DND-41 (cell line): ENCODE data around the gene POGLUT2.

ENCODE experiments used
- CTCF ChIP-seq: IDR thresholded peaks from 2 replicates; pipeline ENCODE4 v1.5.1; 2012; ENCODE audit warnings: borderline replicate concordance, low read length, moderate library complexity, mild to moderate bottlenecking; ENCODE audit not compliant: poor library complexity, severe bottlenecking; ENCODE audit errors: extremely low read depth
- EZH2 ChIP-seq: IDR thresholded peaks from 3 replicates; pipeline ENCODE4 v1.6.1; 2012; ENCODE audit warnings: borderline replicate concordance, low read depth, mild to moderate bottlenecking, moderate library complexity, low read length, inconsistent platforms; ENCODE audit not compliant: severe bottlenecking

GRCh38 chr13:102793611-102794355, 5.0 kb downstream of the POGLUT2 start:
- TF ChIP-seq CTCF, result no peak
- no peak for TF ChIP-seq EZH2
